Tibial nerve (tissue), 4 donors: ENCODE data around the gene ST6GALNAC3. TPM values are rescaled to one million over a fixed set of nuclear protein-coding genes. Genes with fewer than 3 reads are reported as not detected.

Source experiments
- DNase-seq, 2 donors: peaks; one replicate each; pipeline ENCODE4 v3.0.0-alpha.2; 2019; ENCODE audit warnings: low spot score in 2 of 2
- H3K27ac ChIP-seq, 4 donors: fragments of 200-600 bp; sonication (generic) in 3 of 4; one replicate each; pipeline ENCODE4 v1.5.1; 2017 to 2019; ENCODE audit warnings: mild to moderate bottlenecking in 1 of 4
- H3K27me3 ChIP-seq, 2 donors: fragments of 200-600 bp; sonication (generic) in 1 of 2; one replicate each; pipeline versions ENCODE4 v1.5.1 to v1.6.0; 2017 to 2019
- H3K36me3 ChIP-seq, 3 donors: fragments of 200-600 bp; sonication (generic); one replicate each; pipeline ENCODE4 v1.5.1; 2018 to 2019
- H3K4me1 ChIP-seq, 4 donors: fragments of 200-600 bp; sonication (generic) in 3 of 4; one replicate each; pipeline ENCODE4 v1.5.1; 2017 to 2019
- H3K4me3 ChIP-seq, 4 donors: fragments of 200-600 bp; sonication (generic) in 3 of 4; one replicate each; pipeline ENCODE4 v1.5.1; 2017 to 2019; ENCODE audit warnings: mild to moderate bottlenecking in 1 of 4, moderate library complexity in 1 of 4
- H3K9me3 ChIP-seq, 4 donors: fragments of 200-600 bp; sonication (generic) in 3 of 4; one replicate each; pipeline ENCODE4 v1.5.1; 2017 to 2019
- EP300 ChIP-seq, 2 donors: sonication (generic); formaldehyde crosslinking; IDR thresholded peaks; one replicate each; pipeline ENCODE4 v1.6.1; 2017; ENCODE audit warnings: antibody characterized with exemption in 2 of 2, mild to moderate bottlenecking in 1 of 2
- POLR2A ChIP-seq, 2 donors: fragments of 450-650 bp; IDR thresholded peaks; one replicate each; pipeline ENCODE4 v1.6.1; 2017; ENCODE audit warnings: antibody characterized with exemption in 2 of 2, mild to moderate bottlenecking in 2 of 2, moderate library complexity in 2 of 2
- WGBS, 2 donors: methylation state at CpG; one replicate each; pipeline ENCODE4 v1.1.5; 2018; 5-methylcytosine and 5-hydroxymethylcytosine counted together
- total RNA-seq, 4 donors: library from RNA; depleted of rRNA; stranded (reverse); fragments of >200 nt; gene quantifications; one replicate each; pipeline ENCODE4 v1.1.0, GENCODE V29; 2016
- TF ChIP-seq, protein P1 (sequence below), 5 experiments: fragments of 200-600 bp in 3 of 5; fragments of 450-650 bp in 2 of 5; sonication (generic) in 3 of 5; IDR thresholded peaks; one replicate each; pipeline ENCODE4 v1.5.1; 2016 to 2019; ENCODE audit warnings: antibody characterized with exemption in 5 of 5, mild to moderate bottlenecking in 3 of 5, moderate library complexity in 2 of 5

ST6GALNAC3 gene
- total RNA-seq, 4 donors from 2014 or later, result 2.7 to 6.6 (median 4.9) TPM

DNA sequence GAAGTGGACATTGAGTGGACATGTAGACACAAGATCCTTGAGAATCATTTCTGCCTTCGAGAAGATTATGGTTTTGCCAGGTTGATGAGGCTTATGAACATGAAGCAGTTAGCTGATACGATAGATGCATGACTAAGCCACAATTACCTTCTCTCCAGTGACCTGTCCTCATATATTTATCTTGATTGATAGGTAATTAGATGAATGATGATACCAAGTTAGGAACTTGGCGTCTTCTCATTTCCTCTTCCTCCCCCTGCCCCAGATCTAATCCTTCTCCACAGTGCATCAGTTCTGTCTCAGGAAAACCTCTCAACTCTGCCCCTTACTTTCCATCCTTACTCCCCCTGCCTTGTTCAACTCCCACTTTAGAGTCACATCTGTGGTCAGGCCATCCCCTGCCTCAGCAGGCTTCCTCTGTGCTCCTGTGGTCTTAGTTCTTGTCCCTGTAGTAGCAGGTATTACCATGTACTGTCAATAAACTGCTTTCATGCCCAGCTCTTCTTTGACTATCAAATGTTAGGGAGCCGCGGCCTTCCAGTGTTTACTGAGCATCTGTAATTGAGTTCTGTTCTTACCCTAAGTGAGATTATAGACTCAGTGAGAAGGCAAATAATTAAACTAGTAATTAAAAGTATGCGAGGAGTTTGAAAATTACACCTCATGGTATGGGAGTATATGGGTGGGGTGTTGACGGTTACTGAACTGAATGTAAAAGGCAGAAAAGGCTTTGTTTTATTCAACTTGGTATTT is 5.1 kb downstream of the ST6GALNAC3 start:
- no peak for DNase-seq
- H3K9me3 ChIP-seq, result no peaks in the 10 kb centered on the region
- H3K4me1 ChIP-seq, result peaks cover 0 to 37% (median 3%) of the 10 kb centered on the region in 4 donors
- no peak overlapping the region for H3K4me3 ChIP-seq
- H3K36me3 ChIP-seq, result no peaks in the 10 kb centered on the region
- WGBS, 2 donors, result 93 to 96% methylated on average over 7 of the region's 7 CpGs
- no peaks in the 10 kb centered on the region for H3K27me3 ChIP-seq
- no peak overlapping the region for H3K27ac ChIP-seq
- no peak for TF ChIP-seq POLR2A (IDR thresholded peaks at IDR 0.05)
- TF ChIP-seq, protein P1, sequence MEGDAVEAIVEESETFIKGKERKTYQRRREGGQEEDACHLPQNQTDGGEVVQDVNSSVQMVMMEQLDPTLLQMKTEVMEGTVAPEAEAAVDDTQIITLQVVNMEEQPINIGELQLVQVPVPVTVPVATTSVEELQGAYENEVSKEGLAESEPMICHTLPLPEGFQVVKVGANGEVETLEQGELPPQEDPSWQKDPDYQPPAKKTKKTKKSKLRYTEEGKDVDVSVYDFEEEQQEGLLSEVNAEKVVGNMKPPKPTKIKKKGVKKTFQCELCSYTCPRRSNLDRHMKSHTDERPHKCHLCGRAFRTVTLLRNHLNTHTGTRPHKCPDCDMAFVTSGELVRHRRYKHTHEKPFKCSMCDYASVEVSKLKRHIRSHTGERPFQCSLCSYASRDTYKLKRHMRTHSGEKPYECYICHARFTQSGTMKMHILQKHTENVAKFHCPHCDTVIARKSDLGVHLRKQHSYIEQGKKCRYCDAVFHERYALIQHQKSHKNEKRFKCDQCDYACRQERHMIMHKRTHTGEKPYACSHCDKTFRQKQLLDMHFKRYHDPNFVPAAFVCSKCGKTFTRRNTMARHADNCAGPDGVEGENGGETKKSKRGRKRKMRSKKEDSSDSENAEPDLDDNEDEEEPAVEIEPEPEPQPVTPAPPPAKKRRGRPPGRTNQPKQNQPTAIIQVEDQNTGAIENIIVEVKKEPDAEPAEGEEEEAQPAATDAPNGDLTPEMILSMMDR (IDR thresholded peaks at IDR 0.05), result no peak
- no peak for TF ChIP-seq EP300 (IDR thresholded peaks at IDR 0.05)

- H3K9me3 ChIP-seq, result no peaks in the 10 kb centered on the region
Observed at GRCh38 chr1:76080552-76081079, 6.1 kb downstream of the ST6GALNAC3 start.

DNA sequence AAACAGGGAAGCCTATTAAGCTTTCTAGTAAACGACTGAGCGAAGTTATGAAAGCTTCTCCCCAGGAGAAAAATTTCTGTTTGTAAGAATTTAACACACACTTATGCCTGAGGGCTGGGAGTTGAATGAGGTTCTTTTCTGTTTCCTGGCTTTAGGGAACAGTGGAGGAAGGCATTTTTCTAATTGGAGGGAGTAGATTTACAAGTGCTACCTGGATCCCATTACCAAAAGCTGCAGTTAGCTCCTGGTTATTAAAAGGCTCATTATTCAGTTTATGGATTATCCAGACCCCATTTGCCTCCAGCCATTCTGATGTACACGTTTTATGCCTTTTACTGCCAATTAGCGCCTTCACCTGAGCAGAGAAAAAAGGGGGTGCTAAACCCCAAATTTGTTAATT is 7.5 kb downstream of the ST6GALNAC3 start:
- DNase-seq, result no peak
- H3K9me3 ChIP-seq, result no peaks in the 10 kb centered on the region
- no peaks in the 10 kb centered on the region for H3K36me3 ChIP-seq
- no peak overlapping the region for H3K4me3 ChIP-seq
- H3K27ac ChIP-seq, result no peak overlapping the region
- peaks cover 0 to 15% (median 3%) of the 10 kb centered on the region in 4 donors for H3K4me1 ChIP-seq
- H3K27me3 ChIP-seq, result no peaks in the 10 kb centered on the region
- TF ChIP-seq, protein P1 (IDR thresholded peaks at IDR 0.05), result no peak
- TF ChIP-seq POLR2A (IDR thresholded peaks at IDR 0.05), result no peak
- no peak for TF ChIP-seq EP300 (IDR thresholded peaks at IDR 0.05)
- 83 to 90% methylated on average over 4 of the region's 4 CpGs for WGBS, 2 donors

More at GRCh38 chr1:76080552-76081079, 6.1 kb downstream of the ST6GALNAC3 start:
- TF ChIP-seq POLR2A (IDR thresholded peaks at IDR 0.05) (no peak), EP300 (IDR thresholded peaks at IDR 0.05) (no peak)
- TF ChIP-seq, protein P1 (IDR thresholded peaks at IDR 0.05), result no peak
- H3K4me1 ChIP-seq, result peaks cover 0 to 28% (median 3%) of the 10 kb centered on the region in 4 donors
- no peaks in the 10 kb centered on the region for H3K27me3 ChIP-seq
- no peaks in the 10 kb centered on the region for H3K36me3 ChIP-seq
- no peak for DNase-seq
- WGBS, 2 donors, result 59 to 64% methylated on average over 4 of the region's 4 CpGs
- H3K4me3 ChIP-seq, result no peak overlapping the region
- H3K27ac ChIP-seq, result no peak overlapping the region

DNA sequence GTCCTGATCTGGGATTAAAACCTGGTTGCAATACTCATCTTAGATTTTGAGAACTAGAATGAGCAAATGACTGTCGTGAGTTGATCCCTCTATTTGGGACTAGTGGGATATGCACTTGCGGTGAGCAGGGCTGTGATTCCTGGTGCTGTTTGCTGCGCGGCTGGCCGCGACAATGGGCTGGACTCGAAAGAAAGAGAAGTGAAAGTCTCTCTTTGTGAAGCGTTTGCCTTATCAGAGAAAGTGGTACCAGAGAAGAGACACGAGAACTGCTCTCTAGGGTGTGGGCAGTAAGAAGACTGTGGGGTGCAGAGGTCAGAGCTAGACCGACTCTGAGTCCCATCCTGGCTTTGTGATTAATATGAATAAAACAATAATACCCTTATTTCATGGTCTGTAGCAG is 8.6 kb downstream of the ST6GALNAC3 start:
- 32 to 42% methylated on average over 10 of the region's 10 CpGs for WGBS, 2 donors
- no peak for DNase-seq
- Histone ChIP-seq H3K36me3 (no peaks in the 10 kb centered on the region), H3K4me1 (peaks cover 0 to 14% (median 3%) of the 10 kb centered on the region in 4 donors), H3K9me3 (no peaks in the 10 kb centered on the region), H3K4me3 (peak overlapping the region in 2 of 4 donors; percentile 10 to 29), H3K27ac (peak overlapping the region in 1 of 4 donors; percentile 47), H3K27me3 (no peaks in the 10 kb centered on the region)
- TF ChIP-seq, protein P1 (IDR thresholded peaks at IDR 0.05), result no peak
- TF ChIP-seq EP300 (IDR thresholded peaks at IDR 0.05) (no peak), POLR2A (IDR thresholded peaks at IDR 0.05) (no peak)

DNA sequence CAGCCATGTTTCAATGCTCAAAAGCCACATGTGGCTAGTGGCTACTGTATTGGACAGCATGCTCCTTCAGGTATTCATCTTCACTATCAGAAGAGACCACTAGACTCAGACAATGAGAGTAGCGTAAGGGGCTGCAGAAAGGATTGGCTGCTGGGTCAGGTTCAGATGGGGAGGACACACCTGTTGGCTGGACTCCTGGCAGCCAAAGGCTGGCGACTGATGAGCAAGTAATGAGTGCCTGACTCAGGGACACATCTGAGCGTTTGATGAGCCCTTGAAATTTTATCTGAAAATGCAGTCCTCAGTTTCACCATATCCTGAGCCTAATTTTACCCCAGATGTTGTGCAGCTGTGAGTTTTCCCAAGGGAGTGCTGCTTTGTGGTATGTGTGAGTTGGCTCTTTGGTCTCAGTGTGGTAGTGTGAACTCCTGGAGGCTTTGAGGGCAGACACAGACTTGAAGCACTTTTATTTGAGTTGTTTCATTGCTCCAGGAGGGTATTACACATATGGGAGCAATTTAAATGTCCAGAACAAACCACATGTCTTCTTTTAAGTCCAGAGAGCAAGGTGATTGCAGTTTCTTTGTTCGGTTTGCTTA is 9.6 kb downstream of the ST6GALNAC3 start:
- no peak for DNase-seq

More for the DNA sequence above, 9.6 kb downstream of the ST6GALNAC3 start:
- TF ChIP-seq POLR2A (IDR thresholded peaks at IDR 0.05) (no peak), EP300 (IDR thresholded peaks at IDR 0.05) (no peak)
- TF ChIP-seq, protein P1 (IDR thresholded peaks at IDR 0.05), result no peak
- 79 to 80% methylated on average over 3 to 4 of the region's 4 CpGs for WGBS, 2 donors
- peaks cover 0 to 14% (median 3%) of the 10 kb centered on the region in 4 donors for H3K4me1 ChIP-seq
- H3K27me3 ChIP-seq, result no peaks in the 10 kb centered on the region
- no peaks in the 10 kb centered on the region for H3K36me3 ChIP-seq
- no peak overlapping the region for H3K4me3 ChIP-seq
- H3K9me3 ChIP-seq, result no peaks in the 10 kb centered on the region
- H3K27ac ChIP-seq, result no peak overlapping the region
